ENCODE results near the gene PRPF39.

- TF ChIP-seq PRDM15 (CRISPR knock-in tag; IDR thresholded peaks at IDR 0.05) (no peak), CTCF (IDR thresholded peaks at IDR 0.05 in 2 of 3, conservative IDR thresholded peaks at IDR 0.05 in 1 of 3; ENCODE audit: control insufficient read depth in 2 of 3, extremely low read depth in 1 of 3, insufficient read depth in 1 of 3, low read depth in 3 of 3, low read length in 3 of 3) (no peak), CEBPB (IDR thresholded peaks at IDR 0.05; ENCODE audit: borderline replicate concordance in 1 of 2, low read depth in 2 of 2, low read length in 2 of 2) (no peak), POLR2A (IDR thresholded peaks at IDR 0.05; ENCODE audit: low read depth, low read length) (no peak), NR2C2 (IDR thresholded peaks at IDR 0.05; ENCODE audit: borderline replicate concordance, control insufficient read depth, insufficient read length, low read depth) (no peak)
- TF ChIP-seq, protein P1, sequence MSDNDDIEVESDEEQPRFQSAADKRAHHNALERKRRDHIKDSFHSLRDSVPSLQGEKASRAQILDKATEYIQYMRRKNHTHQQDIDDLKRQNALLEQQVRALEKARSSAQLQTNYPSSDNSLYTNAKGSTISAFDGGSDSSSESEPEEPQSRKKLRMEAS (IDR thresholded peaks at IDR 0.05; ENCODE audit: low read depth, low read length), result no peak
Observed at GRCh38 chr14:45089813-45090212, 5.9 kb downstream of the PRPF39 start.
